ENCODE results near the gene GIPC3. TPM values are rescaled to one million over a fixed set of nuclear protein-coding genes. Genes with fewer than 3 reads are reported as not detected.

The GIPC3 gene
- total and polyA plus RNA-seq, 2 of the 8 experiments (the other 6 are each of a cell fraction or from before 2014, with no cell fraction given): 1.0 to 1.2 TPM

- TF ChIP-seq KDM4A (IDR thresholded peaks at IDR 0.05; ENCODE audit: low read depth, low read length, severe bottlenecking) (no peak), SP2 (IDR thresholded peaks at IDR 0.05; ENCODE audit: low read length) (no peak), SIX5 (IDR thresholded peaks at IDR 0.05; ENCODE audit: low read depth, low read length) (no peak), USF2 (IDR thresholded peaks at IDR 0.05; ENCODE audit: low read length) (no peak)
These were observed 20.5 kb downstream of the GIPC3 start (continued) for GRCh38 chr19:3605770-3606169.
